A549 (cell line): Measurements from ENCODE around the gene BMERB1.

Experiments used
- MYC ChIP-seq: IDR thresholded peaks from 2 replicates; pipeline ENCODE4 v1.6.1; 2012; ENCODE audit warnings: mild to moderate bottlenecking, inconsistent platforms, low read length, improper control_type of control experiment, borderline replicate concordance
- PHF8 ChIP-seq: fragments of 200-600 bp; sonication (generic); IDR thresholded peaks from 2 replicates; pipeline ENCODE4 v1.6.1; 2016; ENCODE audit warnings: low read depth, mild to moderate bottlenecking, antibody characterized with exemption, moderate library complexity, borderline replicate concordance
- TF ChIP-seq, protein P1 (sequence below): fragments of >200 bp; sonication (Bioruptor Twin); formaldehyde crosslinking; IDR thresholded peaks from 3 replicates; pipeline ENCODE4 v1.5.1; 2016

GRCh38 chr16:15516609-15517008 is 82.2 kb downstream of the BMERB1 start:
- no peak for TF ChIP-seq MYC
- no peak for TF ChIP-seq PHF8
- TF ChIP-seq, protein P1, sequence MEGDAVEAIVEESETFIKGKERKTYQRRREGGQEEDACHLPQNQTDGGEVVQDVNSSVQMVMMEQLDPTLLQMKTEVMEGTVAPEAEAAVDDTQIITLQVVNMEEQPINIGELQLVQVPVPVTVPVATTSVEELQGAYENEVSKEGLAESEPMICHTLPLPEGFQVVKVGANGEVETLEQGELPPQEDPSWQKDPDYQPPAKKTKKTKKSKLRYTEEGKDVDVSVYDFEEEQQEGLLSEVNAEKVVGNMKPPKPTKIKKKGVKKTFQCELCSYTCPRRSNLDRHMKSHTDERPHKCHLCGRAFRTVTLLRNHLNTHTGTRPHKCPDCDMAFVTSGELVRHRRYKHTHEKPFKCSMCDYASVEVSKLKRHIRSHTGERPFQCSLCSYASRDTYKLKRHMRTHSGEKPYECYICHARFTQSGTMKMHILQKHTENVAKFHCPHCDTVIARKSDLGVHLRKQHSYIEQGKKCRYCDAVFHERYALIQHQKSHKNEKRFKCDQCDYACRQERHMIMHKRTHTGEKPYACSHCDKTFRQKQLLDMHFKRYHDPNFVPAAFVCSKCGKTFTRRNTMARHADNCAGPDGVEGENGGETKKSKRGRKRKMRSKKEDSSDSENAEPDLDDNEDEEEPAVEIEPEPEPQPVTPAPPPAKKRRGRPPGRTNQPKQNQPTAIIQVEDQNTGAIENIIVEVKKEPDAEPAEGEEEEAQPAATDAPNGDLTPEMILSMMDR, result no peak
